ENCODE data around the gene UCHL1.
"Not testable (repeated sequence)": the region's sequence is repeated elsewhere in the genome, so short reads cannot be mapped to it uniquely, and the experiment has no call there.

The UCHL1 gene

DNA sequence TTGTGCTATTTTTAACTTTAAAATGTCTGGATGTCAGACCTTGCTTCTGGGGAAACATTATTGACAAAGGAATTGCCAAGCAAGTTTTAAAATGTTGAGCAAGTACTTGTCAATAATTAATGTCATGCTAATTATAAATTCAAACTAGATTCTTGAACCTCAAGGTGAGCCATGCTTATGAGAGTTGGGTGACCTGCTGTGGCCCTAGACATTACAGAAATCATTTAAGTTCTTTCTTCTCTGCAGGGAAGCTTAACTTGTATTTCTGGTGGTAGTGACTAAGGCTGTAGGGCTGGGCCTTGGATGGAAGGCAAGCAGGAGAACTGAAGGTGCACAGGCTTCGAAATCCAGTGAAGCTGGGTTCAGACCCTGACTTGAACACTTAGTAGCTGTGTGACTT is 14.8 kb upstream of the UCHL1 start:
- DNase-seq, result no peak

DNA sequence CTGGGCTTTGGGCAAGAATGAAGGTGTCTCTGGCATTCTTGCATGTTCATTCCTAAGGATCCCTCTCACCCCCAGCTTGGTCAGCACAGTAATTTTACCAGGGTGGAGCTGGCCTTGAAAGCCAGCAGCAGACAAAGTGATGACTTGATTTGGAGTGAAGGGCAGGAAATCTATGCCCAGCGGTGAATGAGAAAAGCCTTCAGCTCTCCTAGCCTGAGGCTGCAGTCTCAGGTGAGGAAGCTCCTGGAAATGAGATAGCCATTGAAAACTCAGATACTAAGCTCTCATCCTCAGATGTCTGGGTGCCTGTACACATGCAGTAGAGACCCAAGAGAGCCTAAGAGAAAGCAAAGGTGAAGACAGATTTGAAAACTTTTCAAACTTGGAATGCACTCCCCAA is 10.7 kb upstream of the UCHL1 start:
- no peak for DNase-seq

DNA sequence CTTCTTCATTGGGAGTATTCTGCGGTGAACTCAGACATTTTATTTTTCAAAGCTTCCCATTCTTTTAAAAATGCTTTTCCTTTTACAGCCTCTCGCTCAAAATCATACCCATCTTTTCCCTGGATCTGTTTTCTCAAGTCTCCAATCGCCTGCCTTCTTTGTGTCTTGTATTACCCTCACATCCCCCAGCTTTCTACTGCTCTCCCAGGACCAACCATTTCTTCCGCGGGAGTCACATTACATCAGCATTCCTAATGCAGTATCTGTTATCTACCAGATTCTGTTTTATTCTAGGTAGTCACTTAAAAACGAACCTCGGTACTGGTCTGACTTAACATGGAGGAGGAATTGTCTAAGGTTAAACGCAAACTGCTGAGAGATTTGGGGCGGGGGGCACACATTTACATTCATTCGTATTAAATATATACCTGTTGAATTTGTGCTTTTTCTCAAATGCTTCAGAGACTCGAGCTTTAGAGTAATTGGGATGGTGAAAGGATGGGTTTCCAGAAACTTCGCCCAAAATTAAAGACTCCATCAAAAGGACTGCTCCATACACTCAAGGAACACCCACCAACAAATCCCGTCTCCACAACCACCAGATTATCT is 493 bp upstream of the UCHL1 start:
- DNase-seq, result no peak

- DNase-seq, result peak; percentile 32
These were observed 651 bp downstream of the UCHL1 start for GRCh38 chr4:41257257-41257901.

DNA sequence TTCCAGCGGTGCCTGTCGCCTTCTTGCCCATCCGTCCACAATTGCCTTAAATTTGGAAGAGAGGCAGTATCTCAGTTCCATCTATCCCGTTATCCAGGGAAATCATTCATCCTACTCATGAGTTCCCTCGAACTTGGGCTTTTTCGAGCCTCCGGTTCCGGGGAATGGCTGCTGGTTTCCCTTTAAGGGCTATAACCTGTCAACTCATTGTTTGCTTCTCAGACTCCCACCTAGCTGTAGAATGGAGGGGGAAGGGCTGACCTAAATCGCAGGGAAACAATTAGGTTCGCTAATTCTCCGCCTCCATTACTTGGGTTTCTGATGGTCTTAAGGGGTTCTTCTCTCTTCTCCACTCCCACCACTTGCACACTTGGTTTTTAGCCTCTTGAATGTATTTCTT is 1.2 kb downstream of the UCHL1 start:
- DNase-seq, result no peak

GRCh38 chr4:41258783-41259182 is 2.1 kb downstream of the UCHL1 start:
- DNase-seq, result peak; percentile 28

DNA sequence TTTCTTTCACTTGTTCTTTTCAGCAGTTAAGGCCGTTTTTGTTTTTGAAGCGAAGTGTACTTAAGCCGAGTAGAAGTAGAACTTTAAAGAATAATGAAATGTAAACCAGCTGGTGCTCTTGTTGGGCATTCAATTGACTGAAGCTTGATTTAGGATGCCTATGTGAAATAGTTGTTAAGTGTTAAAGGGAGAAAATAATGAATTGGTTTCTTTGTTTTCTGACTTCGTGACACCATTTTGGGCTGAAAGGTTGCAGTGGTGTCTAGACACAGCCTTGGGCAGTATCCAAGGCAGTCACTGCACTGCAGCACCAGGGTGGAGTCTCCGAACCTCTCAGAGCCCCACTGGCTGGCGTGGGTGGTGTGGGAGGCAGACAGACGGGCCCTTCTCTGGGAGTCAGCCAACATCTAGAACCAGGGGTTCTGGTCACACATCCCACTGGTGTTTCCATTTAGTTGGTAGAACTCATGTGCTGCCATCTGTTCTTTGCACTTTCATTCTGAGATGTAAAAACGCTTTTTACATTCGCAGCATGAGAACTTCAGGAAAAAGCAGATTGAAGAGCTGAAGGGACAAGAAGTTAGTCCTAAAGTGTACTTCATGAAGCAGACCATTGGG is 3.5 kb downstream of the UCHL1 start:
- no peak for DNase-seq

DNA sequence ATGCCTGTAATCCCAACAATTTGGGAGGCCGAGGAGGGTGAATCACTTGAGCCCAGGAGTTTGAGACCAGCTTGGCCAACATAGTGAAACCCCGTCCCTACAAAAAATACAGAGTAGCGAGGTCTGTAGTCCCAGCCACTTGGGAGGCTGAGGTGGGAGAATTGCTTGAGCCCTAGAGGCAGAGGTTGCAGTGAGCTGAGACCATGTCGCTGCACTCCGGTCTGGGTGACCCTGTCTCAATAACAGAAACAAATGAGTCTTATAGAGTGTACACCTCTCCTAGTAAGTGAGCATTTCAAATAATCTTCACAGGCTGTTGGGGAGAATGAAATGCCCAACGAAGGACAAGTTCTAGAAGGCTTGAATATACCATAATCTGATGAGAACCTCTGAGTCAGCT is 5.5 kb downstream of the UCHL1 start:
- DNase-seq, result no peak

DNA sequence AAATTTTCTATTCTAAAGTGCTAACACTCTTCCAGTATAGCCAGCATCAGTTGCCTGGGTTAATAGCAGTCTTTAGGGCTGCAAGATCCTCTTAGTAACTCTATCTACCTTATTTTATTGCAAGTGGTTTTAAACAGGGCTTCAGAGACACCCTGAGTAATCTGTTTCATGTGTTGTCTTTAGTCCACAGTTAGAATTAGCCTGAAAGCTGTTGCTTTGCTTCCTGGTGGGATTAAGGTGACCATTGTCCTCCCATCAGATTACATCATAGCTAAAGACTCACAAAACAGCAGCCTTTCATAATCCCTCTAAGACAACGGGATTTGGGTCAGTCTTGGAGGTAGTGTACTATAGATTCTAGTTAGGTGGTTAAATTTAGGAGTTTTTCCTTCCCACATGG is 7.5 kb downstream of the UCHL1 start:
- no peak for DNase-seq

- DNase-seq, result peak; percentile 24
These were observed 11.3 kb downstream of the UCHL1 start for GRCh38 chr4:41267997-41268396.

GRCh38 chr4:41268721-41269517 is 12.2 kb downstream of the UCHL1 start:
- DNase-seq, result no peak

DNA sequence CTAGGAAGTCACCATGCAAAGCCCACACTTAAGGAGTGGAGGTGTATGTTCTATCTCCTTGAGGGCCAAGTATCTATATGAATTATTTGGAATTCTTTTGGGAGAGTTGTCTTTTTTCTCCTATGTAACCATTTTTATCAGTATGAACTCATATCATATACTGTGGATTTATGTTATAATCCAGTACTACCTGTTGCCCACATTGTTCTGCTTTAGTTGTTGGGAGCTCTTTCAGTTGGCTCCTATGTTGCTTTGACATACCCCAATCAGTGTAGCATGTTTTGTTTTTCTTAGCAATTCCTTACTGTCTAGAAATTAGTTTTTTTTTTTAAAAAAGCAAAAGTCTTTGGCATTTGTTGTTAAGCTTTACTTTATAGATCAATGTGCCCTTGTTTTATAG is 13.0 kb downstream of the UCHL1 start:
- DNase-seq, result no peak

- DNase-seq, result not testable (repeated sequence)
These were observed 19.2 kb downstream of the UCHL1 start for GRCh38 chr4:41275931-41276330.

DNA sequence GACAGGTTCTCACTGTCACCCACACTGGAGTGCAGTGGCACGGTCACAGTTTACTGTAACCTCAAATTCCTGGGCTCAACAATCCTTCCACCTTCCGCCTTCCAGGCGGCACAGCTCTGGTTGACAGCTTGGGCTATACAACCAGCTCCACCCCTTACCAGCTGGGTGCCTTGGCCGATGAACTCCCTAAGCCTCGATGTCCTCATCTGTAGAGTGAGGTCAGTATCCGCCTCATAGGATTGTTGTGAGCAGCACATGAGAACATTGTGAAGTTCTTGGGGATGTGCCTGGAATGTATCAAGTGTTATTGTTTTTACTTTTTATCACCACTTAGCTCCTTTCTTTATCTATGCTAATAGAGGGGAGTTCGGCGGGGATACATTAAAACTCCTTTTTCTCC is 23.3 kb downstream of the UCHL1 start:
- DNase-seq, result no peak

- peak; percentile 73 for DNase-seq
These were observed 24.4 kb downstream of the UCHL1 start for GRCh38 chr4:41281038-41281634.

DNA sequence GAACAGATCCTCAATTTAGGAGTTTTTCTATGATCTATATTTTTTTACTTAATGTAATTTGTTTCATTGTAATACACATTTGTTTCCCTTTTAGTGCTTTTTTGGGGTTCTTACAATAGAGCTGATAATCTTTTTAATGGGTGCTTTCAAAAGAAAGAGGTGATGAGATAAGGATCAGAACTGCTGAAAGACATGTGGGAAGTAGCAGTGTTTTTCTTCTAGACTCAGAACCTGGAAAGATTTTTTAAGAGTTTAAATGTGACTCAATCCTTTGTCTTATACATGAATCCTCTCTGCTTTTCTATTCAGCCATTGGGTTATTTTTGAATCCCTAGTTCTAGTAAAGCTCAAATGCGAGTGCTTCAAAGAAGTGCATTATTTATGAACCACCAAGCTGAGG is 25.6 kb downstream of the UCHL1 start:
- DNase-seq, result no peak

DNA sequence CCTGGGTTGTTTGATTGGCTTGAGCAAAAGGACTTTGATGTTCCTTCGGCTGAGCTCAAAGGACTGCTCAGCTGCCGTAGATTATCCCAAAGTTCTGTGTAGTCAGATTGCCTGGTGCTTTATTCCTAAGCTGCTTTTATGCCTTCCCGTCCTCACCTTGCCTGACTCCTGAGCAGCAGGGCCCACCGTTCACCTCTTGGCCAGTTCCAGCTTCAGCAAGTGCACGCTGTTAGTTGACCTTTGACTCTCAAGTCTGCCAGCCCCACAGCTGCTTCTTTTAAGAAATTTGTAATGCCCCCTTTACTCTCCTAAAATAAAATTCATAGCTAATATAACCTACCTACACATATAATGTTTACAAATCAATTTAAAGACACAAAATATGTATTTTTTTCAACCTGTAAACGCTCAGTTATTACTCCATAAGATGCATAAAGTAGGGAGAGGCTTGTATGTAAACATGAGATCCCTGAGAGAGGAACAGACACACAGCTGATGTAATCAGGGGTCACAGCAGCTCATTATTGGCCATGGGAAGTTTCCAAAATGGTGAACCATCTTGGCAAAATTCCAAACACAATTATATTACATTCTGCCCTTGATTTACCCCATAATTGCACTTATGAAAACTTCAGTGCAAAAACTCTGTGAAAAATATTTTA is 28.6 kb downstream of the UCHL1 start:
- no peak for DNase-seq

DNA sequence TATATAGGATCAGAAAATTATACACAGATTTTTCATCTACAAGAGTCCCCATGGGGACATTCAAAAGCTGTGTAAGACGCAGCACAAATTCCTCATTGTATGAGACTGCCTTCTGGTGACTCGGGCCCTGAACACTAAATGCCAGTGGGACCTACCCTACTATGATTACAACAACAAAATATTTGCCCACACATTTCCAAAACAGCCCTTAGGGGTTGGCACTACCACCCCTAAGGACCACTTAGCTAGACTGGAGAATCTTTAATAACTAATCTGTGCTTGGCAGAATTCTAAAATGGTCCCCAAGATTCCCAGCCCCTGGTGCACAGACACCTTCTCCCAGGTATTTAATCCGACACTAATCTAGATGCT is 29.1 kb downstream of the UCHL1 start:
- no peak for DNase-seq

- no peak for DNase-seq
These were observed 30.3 kb downstream of the UCHL1 start for GRCh38 chr4:41287005-41287404.

DNA sequence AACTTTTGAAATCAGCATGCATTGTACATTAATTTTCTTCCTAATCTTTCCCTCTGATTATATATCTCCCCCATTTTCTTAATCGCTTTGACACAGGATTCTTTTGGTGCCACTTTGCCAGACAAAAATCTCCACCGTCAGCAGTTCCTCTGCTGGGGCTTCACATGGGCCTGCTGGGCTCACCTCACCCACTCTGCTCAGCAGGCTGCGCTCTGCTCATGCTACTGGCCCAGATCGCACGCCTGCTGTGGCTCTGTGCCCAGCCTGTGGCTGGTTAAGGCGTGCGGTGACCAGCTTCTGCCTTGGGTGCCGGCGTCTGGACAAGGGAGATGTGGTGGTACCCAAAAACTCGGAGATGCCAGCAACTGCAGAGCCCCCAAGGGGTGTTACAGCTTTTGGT is 31.1 kb downstream of the UCHL1 start:
- DNase-seq, result no peak

GRCh38 chr4:41288254-41288653 is 31.5 kb downstream of the UCHL1 start:
- no peak for DNase-seq

- DNase-seq, result no peak
These were observed 33.8 kb downstream of the UCHL1 start for GRCh38 chr4:41290479-41290878.
